ENCODE results near the gene SEPTIN5. TPM values are rescaled to one million over a fixed set of nuclear protein-coding genes. Genes with fewer than 3 reads are reported as not detected.

Gene SEPTIN5
- total RNA-seq, 1 donor, result 20.9 TPM

DNA sequence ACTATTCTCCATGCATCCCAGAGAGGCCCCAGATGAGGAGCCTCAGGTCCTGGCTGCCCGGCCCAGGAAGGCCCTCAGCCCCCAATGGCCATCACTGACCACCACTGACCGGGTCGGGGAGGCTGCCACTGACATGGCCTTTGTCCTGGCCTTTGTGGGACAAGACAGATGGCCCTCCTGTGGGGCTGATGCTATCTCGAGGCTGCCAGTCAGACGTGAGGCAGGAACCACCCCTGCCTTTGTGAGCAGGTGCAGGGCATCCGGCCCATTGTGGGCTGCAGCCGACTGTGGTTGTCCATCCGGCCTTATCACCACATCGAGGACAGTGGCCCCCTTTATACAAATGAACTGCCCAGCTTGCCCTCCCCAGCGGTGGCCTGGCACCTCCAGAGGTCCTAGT is 14.5 kb downstream of the SEPTIN5 start:
- Histone ChIP-seq H3K27me3 (ENCODE audit: insufficient read depth, low read length) (peaks cover 7% of the 10 kb centered on the region), H3K4me3 (ENCODE audit: low read length) (no peak overlapping the region), H3K9me3 (ENCODE audit: low read depth, low read length) (no peaks in the 10 kb centered on the region), H3K4me1 (ENCODE audit: insufficient read depth, low read length) (peaks cover 7% of the 10 kb centered on the region)

DNA sequence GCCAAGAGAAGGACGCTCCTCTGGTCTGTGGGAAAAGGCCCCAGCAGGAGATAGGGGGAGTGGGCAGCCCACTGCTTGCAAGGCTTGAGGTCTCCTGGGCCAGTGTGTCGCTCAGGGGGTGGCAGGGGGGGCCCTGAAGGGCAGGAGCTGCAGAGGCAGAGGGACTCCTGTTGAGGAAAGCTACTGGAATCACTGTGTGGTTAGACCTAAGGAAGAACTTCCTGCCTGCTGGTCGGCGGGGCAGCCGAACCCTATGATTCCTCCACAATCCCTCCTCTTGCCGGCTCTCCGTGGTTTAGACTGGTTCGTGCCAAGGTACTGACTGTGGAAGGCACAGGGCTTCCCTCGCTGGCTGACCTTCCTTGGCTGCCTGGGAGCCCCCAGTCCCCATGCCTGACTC is 15.2 kb downstream of the SEPTIN5 start:
- peaks cover 7% of the 10 kb centered on the region for H3K4me1 ChIP-seq (ENCODE audit: insufficient read depth, low read length)
- no peaks in the 10 kb centered on the region for H3K9me3 ChIP-seq (ENCODE audit: low read depth, low read length)
- H3K4me3 ChIP-seq (ENCODE audit: low read length), result no peak overlapping the region
- H3K27me3 ChIP-seq (ENCODE audit: insufficient read depth, low read length), result peaks cover 5% of the 10 kb centered on the region

GRCh38 chr22:19730198-19730597 is 15.9 kb downstream of the SEPTIN5 start:
- Histone ChIP-seq H3K27me3 (ENCODE audit: insufficient read depth, low read length) (no peaks in the 10 kb centered on the region), H3K9me3 (ENCODE audit: low read depth, low read length) (no peaks in the 10 kb centered on the region), H3K4me3 (ENCODE audit: low read length) (no peak overlapping the region), H3K4me1 (ENCODE audit: insufficient read depth, low read length) (peaks cover 7% of the 10 kb centered on the region)

- Histone ChIP-seq H3K4me3 (ENCODE audit: low read length) (no peak overlapping the region), H3K27me3 (ENCODE audit: insufficient read depth, low read length) (no peaks in the 10 kb centered on the region), H3K4me1 (ENCODE audit: insufficient read depth, low read length) (peaks cover 7% of the 10 kb centered on the region), H3K9me3 (ENCODE audit: low read depth, low read length) (no peaks in the 10 kb centered on the region)
Measured at GRCh38 chr22:19730655-19731360, 16.5 kb downstream of the SEPTIN5 start.

- H3K4me3 ChIP-seq (ENCODE audit: low read length), result no peak overlapping the region
- no peaks in the 10 kb centered on the region for H3K27me3 ChIP-seq (ENCODE audit: insufficient read depth, low read length)
- H3K9me3 ChIP-seq (ENCODE audit: low read depth, low read length), result no peaks in the 10 kb centered on the region
- H3K4me1 ChIP-seq (ENCODE audit: insufficient read depth, low read length), result peaks cover 7% of the 10 kb centered on the region
Measured at GRCh38 chr22:19731361-19732135, 17.2 kb downstream of the SEPTIN5 start.

DNA sequence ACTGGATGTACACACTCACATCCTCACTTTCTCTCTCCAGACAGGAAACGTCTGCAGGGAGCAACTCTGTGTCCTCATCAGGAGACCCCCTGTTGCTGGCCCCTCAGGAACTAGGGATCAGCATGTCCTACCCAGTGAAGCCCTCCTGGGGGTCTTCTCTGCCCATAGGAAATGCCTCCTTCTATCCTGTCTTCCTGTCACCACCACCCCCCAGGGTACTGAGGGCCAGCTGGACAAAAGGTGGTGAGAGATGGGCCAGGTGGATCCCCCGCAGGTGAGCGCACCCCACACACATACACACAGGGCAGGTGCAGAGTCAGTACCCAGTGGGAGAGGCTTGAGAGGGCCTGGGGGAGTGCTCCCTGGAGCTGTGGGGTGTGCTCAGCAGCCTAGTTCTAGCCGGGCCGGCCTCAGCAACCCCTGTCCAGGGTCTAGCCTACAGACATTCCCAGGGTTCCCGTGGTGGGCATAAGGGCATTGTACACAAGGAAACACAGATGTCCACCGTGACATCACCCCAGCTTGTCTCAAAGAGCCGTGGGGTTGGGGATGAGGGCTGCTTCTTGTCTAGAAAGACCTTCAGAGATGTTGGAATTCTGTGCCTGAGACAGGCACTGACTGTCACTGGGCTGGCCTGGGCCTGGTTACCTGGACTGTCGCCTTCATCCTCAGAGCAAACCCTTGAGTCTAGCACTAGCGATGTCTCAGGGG is 18.3 kb downstream of the SEPTIN5 start:
- Histone ChIP-seq H3K4me3 (ENCODE audit: low read length) (no peak overlapping the region), H3K27me3 (ENCODE audit: insufficient read depth, low read length) (no peaks in the 10 kb centered on the region), H3K4me1 (ENCODE audit: insufficient read depth, low read length) (peaks cover 7% of the 10 kb centered on the region), H3K9me3 (ENCODE audit: low read depth, low read length) (no peaks in the 10 kb centered on the region)

- H3K27me3 ChIP-seq (ENCODE audit: insufficient read depth, low read length), result no peaks in the 10 kb centered on the region
- H3K4me3 ChIP-seq (ENCODE audit: low read length), result no peak overlapping the region
- H3K9me3 ChIP-seq (ENCODE audit: low read depth, low read length), result no peaks in the 10 kb centered on the region
- H3K4me1 ChIP-seq (ENCODE audit: insufficient read depth, low read length), result peaks cover 7% of the 10 kb centered on the region
Measured at GRCh38 chr22:19733755-19734154, 19.5 kb downstream of the SEPTIN5 start.

- Histone ChIP-seq H3K27me3 (ENCODE audit: insufficient read depth, low read length) (no peaks in the 10 kb centered on the region), H3K9me3 (ENCODE audit: low read depth, low read length) (no peaks in the 10 kb centered on the region), H3K4me3 (ENCODE audit: low read length) (no peak overlapping the region), H3K4me1 (ENCODE audit: insufficient read depth, low read length) (peaks cover 7% of the 10 kb centered on the region)
Measured at GRCh38 chr22:19734163-19734562, 19.9 kb downstream of the SEPTIN5 start.

DNA sequence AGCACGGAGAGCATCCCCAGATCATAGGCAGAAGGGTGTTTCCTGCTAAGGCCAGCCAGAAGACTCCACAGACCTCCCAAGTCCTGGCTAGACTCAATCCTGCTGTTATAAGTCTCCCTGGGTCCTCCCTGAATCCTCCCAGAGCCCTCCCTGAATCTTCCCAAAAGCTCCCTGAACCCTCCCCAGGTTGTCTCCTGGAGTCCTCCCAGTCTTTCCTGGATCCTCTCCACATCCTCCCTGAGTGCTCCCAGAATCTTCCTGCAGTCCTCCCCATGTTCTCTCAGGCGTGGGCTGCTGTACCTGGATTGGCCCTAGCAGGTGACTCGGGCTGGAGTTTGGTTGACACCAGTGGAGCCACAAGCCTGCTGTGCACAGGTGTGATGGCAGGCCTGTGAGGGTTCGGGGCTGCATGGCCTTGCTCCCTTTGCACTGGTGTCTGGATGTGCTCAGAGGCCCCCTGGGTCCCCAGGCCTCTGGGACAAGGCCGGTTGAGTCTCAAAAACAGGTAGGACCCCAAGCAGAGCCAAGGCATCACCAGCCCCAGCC is 20.6 kb downstream of the SEPTIN5 start:
- H3K27me3 ChIP-seq (ENCODE audit: insufficient read depth, low read length), result no peaks in the 10 kb centered on the region
- no peak overlapping the region for H3K4me3 ChIP-seq (ENCODE audit: low read length)
- peaks cover 7% of the 10 kb centered on the region for H3K4me1 ChIP-seq (ENCODE audit: insufficient read depth, low read length)
- H3K9me3 ChIP-seq (ENCODE audit: low read depth, low read length), result no peaks in the 10 kb centered on the region

DNA sequence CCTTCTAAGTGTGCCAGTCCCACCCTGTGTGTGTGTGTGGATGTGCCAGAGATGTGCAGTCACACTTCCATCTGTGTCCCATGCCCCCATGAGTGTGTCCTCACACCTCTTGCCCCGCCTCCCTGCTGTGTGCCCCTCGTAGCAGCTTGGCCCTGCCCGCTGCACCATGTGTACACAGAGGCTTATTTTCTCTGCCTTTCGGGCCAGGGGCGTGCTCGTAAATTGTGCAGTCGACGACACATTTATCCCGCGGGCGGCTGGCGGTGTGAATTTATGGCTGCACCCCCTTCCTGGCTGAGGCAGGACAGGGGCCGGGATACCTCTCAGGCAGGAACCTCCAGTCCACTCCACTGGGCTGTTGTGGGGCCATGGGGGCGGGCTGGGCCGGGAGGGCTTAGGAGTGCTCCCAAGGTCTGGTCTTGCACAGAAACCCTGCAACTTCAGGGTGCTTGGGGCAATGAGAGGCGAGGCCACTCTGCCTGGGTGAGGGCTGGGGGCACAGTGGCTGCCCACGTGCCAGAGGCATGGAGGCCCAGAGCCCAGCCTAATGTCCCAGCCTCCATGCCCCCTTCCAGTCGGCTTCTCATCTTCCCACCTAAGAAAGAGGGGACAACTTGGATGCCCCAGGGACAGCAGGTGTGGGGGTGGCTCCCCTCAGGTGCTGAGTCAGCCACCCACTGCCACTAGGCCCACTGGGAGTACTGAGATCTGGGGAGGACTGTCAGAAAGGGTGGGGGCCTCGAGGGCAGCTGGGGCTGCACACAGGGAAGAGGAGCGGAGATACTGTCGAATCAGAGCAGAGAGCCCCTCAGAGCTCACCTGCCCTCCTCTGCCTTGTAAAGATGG is 21.6 kb downstream of the SEPTIN5 start:
- no peaks in the 10 kb centered on the region for H3K9me3 ChIP-seq (ENCODE audit: low read depth, low read length)
- peaks cover 3% of the 10 kb centered on the region for H3K4me1 ChIP-seq (ENCODE audit: insufficient read depth, low read length)
- H3K27me3 ChIP-seq (ENCODE audit: insufficient read depth, low read length), result no peaks in the 10 kb centered on the region
- no peak overlapping the region for H3K4me3 ChIP-seq (ENCODE audit: low read length)

GRCh38 chr22:19737846-19738663 is 23.8 kb downstream of the SEPTIN5 start:
- no peak overlapping the region for H3K4me3 ChIP-seq (ENCODE audit: low read length)
- no peaks in the 10 kb centered on the region for H3K9me3 ChIP-seq (ENCODE audit: low read depth, low read length)
- H3K4me1 ChIP-seq (ENCODE audit: insufficient read depth, low read length), result no peaks in the 10 kb centered on the region
- no peaks in the 10 kb centered on the region for H3K27me3 ChIP-seq (ENCODE audit: insufficient read depth, low read length)

DNA sequence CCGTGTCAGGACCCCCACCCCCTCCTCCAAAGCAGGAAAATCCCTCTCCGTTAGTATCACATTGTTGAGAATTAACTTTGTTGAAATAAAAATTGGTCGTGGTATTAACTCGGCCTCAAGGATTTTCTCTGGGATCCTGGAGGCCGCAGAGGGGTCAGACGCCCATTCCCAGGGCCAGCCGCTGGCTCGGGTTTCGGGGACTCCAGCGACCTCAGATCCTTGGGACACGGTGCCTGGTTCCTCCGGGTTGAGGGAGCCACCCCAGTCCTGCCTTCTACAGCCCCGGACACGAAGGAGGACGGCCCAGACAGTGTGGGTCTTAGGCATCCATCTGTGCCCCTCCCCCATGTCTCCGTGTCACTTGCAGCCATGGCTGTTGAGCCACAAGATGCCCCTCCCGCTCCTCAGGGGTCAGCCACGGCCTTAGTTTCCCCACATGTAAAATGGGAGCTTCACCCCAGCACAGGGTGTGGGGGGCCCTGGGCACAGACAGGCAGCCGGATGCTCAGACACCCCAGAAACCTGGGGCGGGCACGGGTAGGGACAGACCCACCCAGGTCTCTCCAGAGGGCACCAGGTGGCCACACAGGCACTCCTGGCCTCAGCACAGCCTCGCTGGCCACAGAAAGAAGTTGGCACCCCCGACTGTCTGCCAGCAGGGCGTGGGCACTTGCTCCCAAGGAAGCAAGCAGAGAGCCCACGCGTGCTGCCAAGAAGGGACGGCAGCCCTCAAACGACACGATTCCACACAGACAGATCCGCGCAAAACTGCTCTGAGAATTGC is 24.6 kb downstream of the SEPTIN5 start:
- Histone ChIP-seq H3K4me1 (ENCODE audit: insufficient read depth, low read length) (no peaks in the 10 kb centered on the region), H3K9me3 (ENCODE audit: low read depth, low read length) (no peaks in the 10 kb centered on the region), H3K27me3 (ENCODE audit: insufficient read depth, low read length) (no peaks in the 10 kb centered on the region), H3K4me3 (ENCODE audit: low read length) (no peak overlapping the region)

GRCh38 chr22:19739448-19739895 is 25.2 kb downstream of the SEPTIN5 start:
- Histone ChIP-seq H3K4me3 (ENCODE audit: low read length) (no peak overlapping the region), H3K4me1 (ENCODE audit: insufficient read depth, low read length) (no peaks in the 10 kb centered on the region)

More at GRCh38 chr22:19739448-19739895, 25.2 kb downstream of the SEPTIN5 start:
- Histone ChIP-seq H3K9me3 (ENCODE audit: low read depth, low read length) (no peaks in the 10 kb centered on the region), H3K27me3 (ENCODE audit: insufficient read depth, low read length) (no peaks in the 10 kb centered on the region)
